A549 (cell line): Measurements from ENCODE around the gene ITGBL1.

Experiments
- CBX8 ChIP-seq: fragments of 200-600 bp; sonication (generic); IDR thresholded peaks from 2 replicates; pipeline ENCODE4 v1.6.1; 2016
- CEBPB ChIP-seq, 2 experiments: fragments of >200 bp in 1 of 2; sonication (Bioruptor Twin) in 1 of 2; formaldehyde crosslinking in 1 of 2; IDR thresholded peaks; 2 replicates each; pipeline ENCODE4 v1.6.1; 2012 to 2016
- CHD2 ChIP-seq: fragments of 150-350 bp; IDR thresholded peaks from 2 replicates; pipeline ENCODE4 v1.6.1; 2014; ENCODE audit warnings: low read length; ENCODE audit not compliant: partially characterized antibody
- FOSL2 ChIP-seq, 2 experiments: fragments of 450-650 bp in 1 of 2; fragments of >200 bp in 1 of 2; sonication (Bioruptor Twin) in 1 of 2; formaldehyde crosslinking; IDR thresholded peaks; 2 replicates each; pipeline versions ENCODE4 v1.5.0 to v1.6.1; 2016 to 2020; ENCODE audit warnings: mild to moderate bottlenecking in 1 of 2, moderate library complexity in 1 of 2
- MAZ ChIP-seq: fragments of 150-350 bp; IDR thresholded peaks from 2 replicates; pipeline ENCODE4 v1.6.1; 2014; ENCODE audit warnings: antibody characterized with exemption, low read depth, low read length, borderline replicate concordance
- MYC ChIP-seq: IDR thresholded peaks from 2 replicates; pipeline ENCODE4 v1.6.1; 2012; ENCODE audit warnings: mild to moderate bottlenecking, inconsistent platforms, low read length, improper control_type of control experiment, borderline replicate concordance
- POLR2A ChIP-seq: IDR thresholded peaks from 2 replicates; pipeline ENCODE4 v1.6.1; 2012; ENCODE audit warnings: mild to moderate bottlenecking, low read length
- RAD21 ChIP-seq, 2 experiments: fragments of >200 bp in 1 of 2; sonication (Bioruptor Twin) in 1 of 2; formaldehyde crosslinking in 1 of 2; IDR thresholded peaks in 1 of 2; conservative IDR thresholded peaks in 1 of 2; 2 replicates in 1 of 2; 3 replicates in 1 of 2; pipeline ENCODE4 v1.6.1; 2012 to 2018; ENCODE audit warnings: inconsistent platforms in 1 of 2
- RNF2 ChIP-seq: fragments of 200-600 bp; sonication (generic); IDR thresholded peaks from 2 replicates; pipeline ENCODE4 v1.6.1; 2016; ENCODE audit warnings: low read depth, mild to moderate bottlenecking, antibody characterized with exemption, moderate library complexity, borderline replicate concordance
- TF ChIP-seq, protein P1 (sequence below): fragments of 150-350 bp; IDR thresholded peaks from 2 replicates; pipeline ENCODE4 v1.6.1; 2014; ENCODE audit warnings: low read depth, mild to moderate bottlenecking, low read length
- TF ChIP-seq, protein P2 (sequence below): fragments of >200 bp; sonication (Bioruptor Twin); formaldehyde crosslinking; IDR thresholded peaks from 3 replicates; pipeline ENCODE4 v1.5.1; 2016
- TF ChIP-seq, protein P3 (sequence below): IDR thresholded peaks from 2 replicates; pipeline ENCODE4 v1.6.1; 2012

DNA sequence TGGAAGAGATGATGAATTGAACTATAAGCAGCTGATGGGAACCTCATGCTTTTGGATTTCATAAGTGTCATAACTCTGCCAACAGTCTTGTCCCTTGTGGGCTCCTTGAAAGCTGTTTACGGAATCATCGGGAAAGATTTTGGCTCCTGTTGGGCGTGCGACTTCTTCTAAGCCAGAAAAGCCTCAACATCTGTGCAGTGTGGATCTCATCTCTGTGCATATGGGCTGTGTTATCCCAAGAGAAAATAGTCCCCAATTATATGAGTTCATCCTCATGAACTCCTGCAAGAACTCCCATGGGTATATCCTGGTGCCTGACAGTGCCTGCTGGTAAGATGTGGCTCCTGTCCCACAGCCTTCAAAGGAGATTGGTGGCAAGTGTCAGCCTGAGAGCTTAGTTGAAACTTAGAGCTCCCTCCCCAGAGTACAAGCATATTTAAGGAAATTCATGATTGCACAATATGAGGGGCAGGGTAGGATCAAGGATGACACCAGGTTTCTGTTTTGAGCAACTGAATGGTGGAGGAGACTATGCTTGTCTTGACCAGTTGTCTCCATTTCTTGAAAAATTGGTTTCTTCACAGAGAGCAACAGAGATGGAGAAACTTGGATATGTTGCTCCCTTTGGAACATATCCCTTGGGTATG lies 243.5 kb downstream of the ITGBL1 start:
- TF ChIP-seq POLR2A: no peak
- TF ChIP-seq, protein P1, sequence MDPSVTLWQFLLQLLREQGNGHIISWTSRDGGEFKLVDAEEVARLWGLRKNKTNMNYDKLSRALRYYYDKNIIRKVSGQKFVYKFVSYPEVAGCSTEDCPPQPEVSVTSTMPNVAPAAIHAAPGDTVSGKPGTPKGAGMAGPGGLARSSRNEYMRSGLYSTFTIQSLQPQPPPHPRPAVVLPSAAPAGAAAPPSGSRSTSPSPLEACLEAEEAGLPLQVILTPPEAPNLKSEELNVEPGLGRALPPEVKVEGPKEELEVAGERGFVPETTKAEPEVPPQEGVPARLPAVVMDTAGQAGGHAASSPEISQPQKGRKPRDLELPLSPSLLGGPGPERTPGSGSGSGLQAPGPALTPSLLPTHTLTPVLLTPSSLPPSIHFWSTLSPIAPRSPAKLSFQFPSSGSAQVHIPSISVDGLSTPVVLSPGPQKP: no peak
- TF ChIP-seq CHD2: no peak
- TF ChIP-seq, protein P2, sequence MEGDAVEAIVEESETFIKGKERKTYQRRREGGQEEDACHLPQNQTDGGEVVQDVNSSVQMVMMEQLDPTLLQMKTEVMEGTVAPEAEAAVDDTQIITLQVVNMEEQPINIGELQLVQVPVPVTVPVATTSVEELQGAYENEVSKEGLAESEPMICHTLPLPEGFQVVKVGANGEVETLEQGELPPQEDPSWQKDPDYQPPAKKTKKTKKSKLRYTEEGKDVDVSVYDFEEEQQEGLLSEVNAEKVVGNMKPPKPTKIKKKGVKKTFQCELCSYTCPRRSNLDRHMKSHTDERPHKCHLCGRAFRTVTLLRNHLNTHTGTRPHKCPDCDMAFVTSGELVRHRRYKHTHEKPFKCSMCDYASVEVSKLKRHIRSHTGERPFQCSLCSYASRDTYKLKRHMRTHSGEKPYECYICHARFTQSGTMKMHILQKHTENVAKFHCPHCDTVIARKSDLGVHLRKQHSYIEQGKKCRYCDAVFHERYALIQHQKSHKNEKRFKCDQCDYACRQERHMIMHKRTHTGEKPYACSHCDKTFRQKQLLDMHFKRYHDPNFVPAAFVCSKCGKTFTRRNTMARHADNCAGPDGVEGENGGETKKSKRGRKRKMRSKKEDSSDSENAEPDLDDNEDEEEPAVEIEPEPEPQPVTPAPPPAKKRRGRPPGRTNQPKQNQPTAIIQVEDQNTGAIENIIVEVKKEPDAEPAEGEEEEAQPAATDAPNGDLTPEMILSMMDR: no peak
- no peak for TF ChIP-seq MAZ
- TF ChIP-seq CEBPB (IDR thresholded peaks at IDR 0.05): no peak
- TF ChIP-seq RNF2: no peak
- TF ChIP-seq, protein P3, sequence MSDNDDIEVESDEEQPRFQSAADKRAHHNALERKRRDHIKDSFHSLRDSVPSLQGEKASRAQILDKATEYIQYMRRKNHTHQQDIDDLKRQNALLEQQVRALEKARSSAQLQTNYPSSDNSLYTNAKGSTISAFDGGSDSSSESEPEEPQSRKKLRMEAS: no peak
- no peak for TF ChIP-seq RAD21 (conservative IDR thresholded peaks at IDR 0.05 in 1 of 2, IDR thresholded peaks at IDR 0.05 in 1 of 2)
- no peak for TF ChIP-seq FOSL2 (IDR thresholded peaks at IDR 0.05)
- TF ChIP-seq FOSL2 (CRISPR knock-in tag; IDR thresholded peaks at IDR 0.05): no peak
- TF ChIP-seq CBX8: no peak
- no peak for TF ChIP-seq MYC
